ENCODE results near the gene TGM2. TPM values are rescaled to one million over a fixed set of nuclear protein-coding genes. Genes with fewer than 3 reads are reported as not detected.
A peak's percentile ranks its signal among the peaks of the same experiment; 100 is the strongest.

TGM2 gene
- total RNA-seq, 1 experiment from 2014 or later, result 138 TPM

- CTCF ChIA-PET, result interaction anchor here (1.1 to 2.1 kb wide), 3 partner anchors 30 to 118 kb away, joined by 3 to 8 read pairs (median 3); no protein-coding TSS in a partner anchor
- Mint-ChIP-seq H3K27me3 (ENCODE audit: insufficient read depth, unreplicated experiment) (no peaks in the 10 kb centered on the region), H3K27ac (ENCODE audit: unreplicated experiment) (no peak overlapping the region), H3K9me3 (ENCODE audit: unreplicated experiment) (peaks cover 10% of the 10 kb centered on the region), H3K36me3 (ENCODE audit: insufficient read depth, unreplicated experiment) (no peaks in the 10 kb centered on the region), H3K4me3 (ENCODE audit: unreplicated experiment) (no peak overlapping the region), H3K4me1 (ENCODE audit: low read depth, unreplicated experiment) (peaks cover 7% of the 10 kb centered on the region)
- Histone ChIP-seq H3K9me3 (no peaks in the 10 kb centered on the region), H3K36me3 (ENCODE audit: control insufficient read depth, insufficient read depth, low read length) (no peaks in the 10 kb centered on the region), H3K4me1 (peaks cover 6% of the 10 kb centered on the region; the same call in 1 of the 2 replicates), H3K27me3 (replicated peaks; ENCODE audit: control insufficient read depth, insufficient read depth, low read length) (no peaks in the 10 kb centered on the region), H3K4me3 (ENCODE audit: low read depth, low read length) (no peak overlapping the region)
- intact Hi-C loops (cut with micrococcal nuclease; ENCODE audit: unreplicated experiment), result no loop called here
- BruUV-seq (replicated peaks), result no TSS peak
- TF ChIP-seq CTCF (IDR thresholded peaks at IDR 0.05; ENCODE audit: insufficient read depth in 1 of 2, low read depth in 1 of 2, low read length in 1 of 2, severe bottlenecking in 1 of 2, unreplicated experiment in 1 of 2), result no peak
- POLR2A ChIA-PET, result no interaction called here
- DNase-seq, result peak in 1 of 2 experiments; percentile 35
These were observed 25.9 kb upstream of the TGM2 start for GRCh38 chr20:38190936-38191371.

GRCh38 chr20:38190166-38190565 lies 25.1 kb upstream of the TGM2 start:
- DNase-seq, result peak in 1 of 2 experiments; percentile 25
- POLR2A ChIA-PET, result no interaction called here
- H3K4me1 Mint-ChIP-seq (ENCODE audit: low read depth, unreplicated experiment), result peaks cover 7% of the 10 kb centered on the region
- peaks cover 10% of the 10 kb centered on the region for H3K9me3 Mint-ChIP-seq (ENCODE audit: unreplicated experiment)
- CTCF ChIA-PET, result interaction anchor here (2.1 kb wide), 1 partner anchor 30 kb away, joined by 8 read pairs; no protein-coding TSS in a partner anchor
- Histone ChIP-seq H3K4me1 (peaks cover 6% of the 10 kb centered on the region; the same call in 1 of the 2 replicates), H3K9me3 (no peaks in the 10 kb centered on the region), H3K4me3 (ENCODE audit: low read depth, low read length) (no peak overlapping the region), H3K36me3 (ENCODE audit: control insufficient read depth, insufficient read depth, low read length) (no peaks in the 10 kb centered on the region), H3K27me3 (replicated peaks; ENCODE audit: control insufficient read depth, insufficient read depth, low read length) (no peaks in the 10 kb centered on the region)
- TF ChIP-seq CTCF (IDR thresholded peaks at IDR 0.05; ENCODE audit: insufficient read depth in 1 of 2, low read depth in 1 of 2, low read length in 1 of 2, severe bottlenecking in 1 of 2, unreplicated experiment in 1 of 2), result no peak
- H3K27me3 Mint-ChIP-seq (ENCODE audit: insufficient read depth, unreplicated experiment), result no peaks in the 10 kb centered on the region
- H3K27ac Mint-ChIP-seq (ENCODE audit: unreplicated experiment), result no peak overlapping the region
- H3K36me3 Mint-ChIP-seq (ENCODE audit: insufficient read depth, unreplicated experiment), result no peaks in the 10 kb centered on the region
- intact Hi-C loops (cut with micrococcal nuclease; ENCODE audit: unreplicated experiment), result no loop called here
- no peak overlapping the region for H3K4me3 Mint-ChIP-seq (ENCODE audit: unreplicated experiment)
- BruUV-seq (replicated peaks), result no TSS peak

GRCh38 chr20:38187517-38187916 lies 22.4 kb upstream of the TGM2 start:
- H3K36me3 ChIP-seq (ENCODE audit: control insufficient read depth, insufficient read depth, low read length), result no peaks in the 10 kb centered on the region
- H3K27me3 ChIP-seq (replicated peaks; ENCODE audit: control insufficient read depth, insufficient read depth, low read length), result no peaks in the 10 kb centered on the region
- no peak overlapping the region for H3K4me3 Mint-ChIP-seq (ENCODE audit: unreplicated experiment)
- no peak overlapping the region for H3K4me3 ChIP-seq (ENCODE audit: low read depth, low read length)
- no peaks in the 10 kb centered on the region for H3K27me3 Mint-ChIP-seq (ENCODE audit: insufficient read depth, unreplicated experiment)
- H3K9me3 Mint-ChIP-seq (ENCODE audit: unreplicated experiment), result no peaks in the 10 kb centered on the region
- ChIA-PET POLR2A (no interaction called here), CTCF (interaction anchor here (0.7 to 1.2 kb wide), 5 partner anchors 29 to 137 kb away, joined by 3 to 5 read pairs (median 3); no protein-coding TSS in a partner anchor)
- no peaks in the 10 kb centered on the region for H3K36me3 Mint-ChIP-seq (ENCODE audit: insufficient read depth, unreplicated experiment)
- H3K27ac Mint-ChIP-seq (ENCODE audit: unreplicated experiment), result no peak overlapping the region
- H3K4me1 Mint-ChIP-seq (ENCODE audit: low read depth, unreplicated experiment), result peaks cover 17% of the 10 kb centered on the region
- no TSS peak for BruUV-seq (replicated peaks)
- no peaks in the 10 kb centered on the region for H3K9me3 ChIP-seq
- peak; percentile 49 to 51 for DNase-seq
- intact Hi-C loops (cut with micrococcal nuclease; ENCODE audit: unreplicated experiment), result loop anchor here (2.0 kb wide), 1 partner anchor 33 kb away; no protein-coding TSS in a partner anchor
- peak; percentile 33 to 50 for TF ChIP-seq CTCF (IDR thresholded peaks at IDR 0.05; ENCODE audit: insufficient read depth in 1 of 2, low read depth in 1 of 2, low read length in 1 of 2, severe bottlenecking in 1 of 2, unreplicated experiment in 1 of 2)
- peaks cover 14% of the 10 kb centered on the region for H3K4me1 ChIP-seq

Data from Caco-2 (cell line).